ENCODE data around the gene VPS26B. TPM values are rescaled to one million over a fixed set of nuclear protein-coding genes. Genes with fewer than 3 reads are reported as not detected.

VPS26B gene
- 29.0 and 32.1 TPM in 2 replicates for total RNA-seq

DNA sequence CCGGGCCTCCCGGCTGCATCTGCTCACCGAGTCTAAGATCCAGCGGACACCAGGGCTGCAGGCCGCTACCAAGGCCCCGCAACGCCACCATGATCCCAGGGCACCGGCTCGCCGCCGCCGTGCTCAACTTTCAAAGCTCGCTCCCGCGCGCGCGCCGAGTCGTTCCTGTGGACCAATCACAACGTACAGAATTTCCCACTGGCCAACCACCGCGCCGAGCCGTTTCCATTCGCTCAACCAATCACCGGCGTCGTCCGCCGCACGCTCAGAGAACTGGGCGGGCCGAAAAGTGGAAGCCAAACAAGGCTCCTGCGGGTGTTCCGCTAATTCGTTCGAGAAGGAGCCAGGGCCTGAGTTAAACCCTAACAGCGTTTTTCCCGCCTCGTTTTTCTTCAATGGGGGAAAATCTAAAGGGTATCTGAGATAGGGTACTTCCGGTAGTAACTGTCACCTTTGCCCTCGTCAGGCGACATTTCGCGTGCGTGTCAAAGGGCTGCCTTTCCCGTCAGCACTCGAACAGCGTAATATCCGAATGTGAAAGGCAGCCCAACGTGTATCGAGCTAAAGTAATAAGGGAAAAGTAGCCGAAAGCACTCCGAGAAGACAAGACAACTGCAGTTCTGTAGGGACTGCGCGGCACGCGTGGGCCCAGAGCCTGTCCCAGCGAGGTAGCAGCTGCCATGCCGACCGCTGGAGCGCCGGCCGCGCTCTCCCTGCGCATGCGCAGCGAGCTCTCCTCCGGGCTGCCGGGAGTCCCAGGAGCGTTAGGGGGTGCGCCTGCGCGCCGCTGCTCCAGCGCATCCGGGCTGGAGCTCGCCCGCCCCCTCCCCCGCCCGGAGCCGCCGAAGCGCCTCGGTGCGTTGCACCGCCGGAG is at the start of gene VPS26B, which contains the start of gene NCAPD3:
VPS26B (plus strand) TSS at position 836 of the 874 bp plus-strand sequence. CDS start 452 bp downstream, outside the sequence.
NCAPD3 (minus strand) TSS at position 132 of the 874 bp plus-strand sequence; CDS start at position 91, 41 bp downstream.

DNA sequence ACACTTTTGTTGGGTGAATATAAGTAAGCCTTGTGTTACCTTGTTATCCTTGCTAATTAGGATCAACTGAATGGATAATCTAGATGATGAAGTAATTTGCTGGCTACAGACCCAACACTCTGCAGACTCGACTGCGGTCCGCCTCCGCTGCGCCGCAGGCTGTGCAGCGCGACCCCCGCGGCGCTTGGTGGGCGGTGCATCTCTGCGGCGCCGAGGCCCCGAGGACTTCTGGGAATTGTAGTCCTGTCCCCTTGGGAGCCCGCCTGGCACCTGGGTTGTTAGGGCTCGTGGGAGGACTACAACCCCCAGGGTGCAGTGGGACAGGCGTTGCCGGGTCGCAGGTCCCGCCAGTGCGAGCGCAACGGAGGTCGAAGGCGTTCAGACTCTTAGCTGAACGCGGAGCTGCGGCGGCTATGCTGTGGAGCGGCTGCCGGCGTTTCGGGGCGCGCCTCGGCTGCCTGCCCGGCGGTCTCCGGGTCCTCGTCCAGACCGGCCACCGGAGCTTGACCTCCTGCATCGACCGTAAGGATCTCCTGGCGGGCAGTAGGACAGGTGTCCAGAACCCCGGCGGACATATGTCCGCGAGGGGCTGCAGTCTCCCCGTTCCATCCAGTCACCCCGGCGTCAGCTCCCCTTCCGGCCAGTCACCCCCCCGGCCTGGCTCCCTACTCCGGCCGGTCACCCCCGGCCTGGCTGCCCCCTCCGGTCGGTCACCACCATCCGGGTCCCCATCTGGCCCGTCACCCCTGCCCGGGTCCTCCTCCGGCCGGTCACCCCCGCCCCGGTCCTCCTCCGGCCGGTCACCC is 28.9 kb downstream of the VPS26B start, which contains the start of the genes ACAD8 and THYN1:
ACAD8 (plus strand) TSS at position 381 of the 806 bp plus-strand sequence; CDS start at position 414, 33 bp downstream.
THYN1 (minus strand) TSS at position 165 of the 806 bp plus-strand sequence. CDS start 470 bp downstream, outside the sequence.

DNA sequence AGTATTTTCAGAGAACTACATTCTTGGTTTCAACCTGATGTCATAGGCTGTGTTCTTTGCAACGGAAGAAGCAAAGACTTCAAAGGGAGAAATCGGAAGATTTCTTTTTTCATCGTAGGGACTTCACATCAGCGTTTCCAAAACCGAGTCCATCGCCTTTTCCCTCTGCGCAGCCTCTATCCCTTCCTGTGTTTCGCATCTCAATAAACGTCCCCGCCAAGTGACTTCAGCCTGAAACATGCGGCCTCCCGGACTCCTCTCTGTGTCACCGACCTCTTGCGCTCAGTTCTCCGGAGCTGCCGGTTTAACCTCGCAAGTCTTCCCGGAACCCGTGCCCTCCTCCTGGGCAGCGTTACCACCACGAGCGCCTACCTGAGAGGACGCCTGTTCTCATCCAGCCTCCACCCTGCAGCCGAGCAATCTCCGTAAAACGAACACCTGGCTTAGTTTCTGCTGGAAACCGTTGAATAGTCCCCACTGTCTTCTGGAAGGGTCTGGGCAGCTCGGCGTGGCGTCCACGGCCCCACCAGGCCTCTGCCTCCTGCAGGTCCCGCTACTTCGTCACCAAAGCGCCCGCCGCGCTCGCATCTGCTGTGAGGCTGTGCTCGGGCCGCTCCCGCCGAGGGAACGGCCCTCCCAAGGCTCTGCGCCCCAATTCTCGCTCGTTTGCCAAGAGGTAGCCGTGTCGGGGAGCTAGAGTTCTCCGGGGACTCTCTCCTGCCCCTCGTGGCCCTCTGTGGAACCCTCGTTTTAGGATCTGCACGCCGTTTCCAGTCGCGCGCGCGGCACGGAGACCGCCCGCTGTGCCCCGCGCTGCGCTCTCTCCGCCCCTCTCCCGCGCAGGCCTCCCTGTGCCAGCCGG is 51.3 kb downstream of the VPS26B start, which contains the start of gene GLB1L3:
GLB1L3 (plus strand) TSS at position 846 of the 862 bp plus-strand sequence. CDS start 362 bp downstream, outside the sequence.

Other genes starting within 250 kb of the VPS26B start
- 32.6 TPM in 2 replicates for gene JAM3, start 155.6 kb upstream of the VPS26B start, total RNA-seq
- 19.8 and 20.5 TPM in 2 replicates for gene NCAPD3, start 704 bp upstream of the VPS26B start, total RNA-seq
- gene THYN1, start 28.7 kb downstream of the VPS26B start, total RNA-seq = 73.8 and 78.6 TPM in 2 replicates
- gene ACAD8, start 28.9 kb downstream of the VPS26B start, total RNA-seq = 16.4 and 17.7 TPM in 2 replicates
- not detected in 2 replicates for gene GLB1L3, start 51.7 kb downstream of the VPS26B start, total RNA-seq
- 0.50 and 0.89 TPM in 2 replicates for gene GLB1L2, start 107.3 kb downstream of the VPS26B start, total RNA-seq
- gene B3GAT1, start 187.6 kb downstream of the VPS26B start, total RNA-seq = not detected in 2 replicates

Data from bronchus fibroblast of lung (primary cell).